ENCODE measurements around the gene CCZ1.
"Not testable (repeated sequence)": the region's sequence is repeated elsewhere in the genome, so short reads cannot be mapped to it uniquely, and the experiment has no call there.

The CCZ1 gene

DNA sequence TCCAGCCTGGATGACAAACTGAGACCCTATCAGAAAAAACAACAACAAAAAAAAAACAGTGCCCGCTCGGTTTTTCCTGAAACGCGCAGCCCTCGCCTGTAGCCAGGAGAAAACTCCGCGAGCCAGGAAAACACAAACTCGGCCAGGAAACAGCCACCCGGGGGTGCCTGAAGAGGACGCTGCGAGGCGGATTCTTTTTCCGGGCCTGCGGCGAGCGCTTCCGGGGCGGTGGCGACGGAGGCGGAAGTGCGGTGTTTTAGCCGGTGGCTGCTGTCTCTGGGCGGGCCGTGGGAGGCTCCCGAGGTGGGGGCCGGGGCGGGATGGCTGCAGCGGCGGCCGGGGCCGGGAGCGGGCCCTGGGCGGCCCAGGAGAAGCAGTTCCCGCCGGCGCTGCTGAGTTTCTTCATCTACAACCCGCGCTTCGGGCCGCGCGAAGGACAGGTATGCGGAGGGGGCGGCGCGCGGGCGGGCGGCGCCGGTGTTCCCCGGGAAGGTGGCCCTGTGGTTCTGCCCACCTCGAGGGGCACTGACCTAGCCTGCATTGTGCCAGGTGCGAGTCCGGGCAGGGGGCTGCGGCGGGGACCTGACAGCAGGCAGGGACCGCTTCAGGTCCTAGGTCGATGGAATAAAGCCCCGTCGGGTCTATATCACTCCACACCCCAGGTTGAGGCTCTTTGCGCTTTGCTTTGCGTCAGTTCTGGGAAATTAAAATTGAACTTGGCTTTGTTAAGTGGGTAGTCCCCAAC lies at the start of gene CCZ1:
CCZ1 (plus strand) TSS at position 254 of the 745 bp plus-strand sequence; CDS start at position 321, 67 bp downstream.
- not testable (repeated sequence) for FAIRE-seq

DNA sequence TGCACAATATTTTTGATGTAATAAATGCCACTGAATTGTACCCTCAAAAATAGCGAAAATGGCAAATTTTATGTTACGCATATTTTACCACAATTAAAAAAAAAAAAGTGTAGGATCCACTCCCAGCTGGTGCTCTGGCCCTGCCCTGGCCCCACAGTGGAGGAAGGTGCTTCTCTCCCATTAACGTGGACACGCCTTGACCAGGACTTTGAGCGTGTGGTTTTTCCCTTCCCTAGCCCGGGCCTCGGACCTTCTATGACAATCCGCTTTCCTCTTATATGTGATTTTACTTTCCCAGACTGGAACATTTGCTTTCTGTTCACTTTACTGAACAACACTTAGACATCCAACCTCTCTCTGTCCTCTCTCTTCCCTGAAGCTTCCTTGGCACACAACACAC lies 47.6 kb upstream of the CCZ1 start:
- FAIRE-seq: no peak

GRCh38 chr7:5854738-5855137 lies 43.8 kb upstream of the CCZ1 start:
- FAIRE-seq: no peak

DNA sequence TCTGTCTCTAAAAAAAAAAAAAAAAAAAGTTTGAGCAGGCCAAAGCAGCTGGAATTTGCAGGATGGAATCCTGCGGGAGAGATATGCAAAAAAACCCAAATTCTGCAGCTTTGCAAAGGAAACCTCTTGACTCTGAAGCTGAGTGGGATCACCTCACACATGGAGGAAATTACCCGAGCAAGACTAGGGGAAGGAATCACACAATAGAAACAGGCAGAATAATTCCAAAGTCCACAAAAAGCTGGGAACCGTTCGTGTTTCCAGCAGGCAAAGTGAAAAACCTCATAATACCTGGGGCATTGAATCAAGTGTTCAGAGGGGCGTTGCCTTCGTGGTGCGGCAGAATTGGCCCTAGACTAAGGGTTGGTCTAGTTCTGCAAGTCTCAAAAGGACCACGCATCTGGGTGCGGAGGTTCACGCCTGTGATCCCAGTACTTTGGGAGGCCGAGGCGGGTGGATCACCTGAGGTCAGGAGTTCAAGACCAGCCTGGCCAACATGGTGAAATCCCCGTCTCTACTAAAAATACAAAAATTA lies 41.4 kb upstream of the CCZ1 start:
- FAIRE-seq: not testable (repeated sequence)

DNA sequence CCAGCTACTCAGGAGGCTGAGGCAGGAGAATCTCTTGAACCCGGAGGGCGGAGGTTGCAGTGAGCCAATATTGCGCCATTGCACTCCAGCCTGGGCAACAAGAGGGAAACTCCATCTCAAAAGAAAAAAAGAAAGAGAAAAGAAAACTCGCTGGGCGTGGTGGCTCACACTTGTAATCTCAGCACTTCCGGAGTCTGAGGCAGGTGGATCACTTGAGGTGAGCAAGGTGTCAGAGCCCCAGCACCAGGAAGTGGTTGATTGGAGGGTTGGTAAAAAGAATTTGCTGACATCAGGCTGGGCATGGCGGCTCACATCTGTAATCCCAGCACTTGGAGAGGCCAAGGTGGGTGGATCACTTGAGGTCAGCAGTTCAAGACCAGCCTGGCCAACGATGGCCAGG lies 40.0 kb upstream of the CCZ1 start:
- not testable (repeated sequence) for FAIRE-seq

DNA sequence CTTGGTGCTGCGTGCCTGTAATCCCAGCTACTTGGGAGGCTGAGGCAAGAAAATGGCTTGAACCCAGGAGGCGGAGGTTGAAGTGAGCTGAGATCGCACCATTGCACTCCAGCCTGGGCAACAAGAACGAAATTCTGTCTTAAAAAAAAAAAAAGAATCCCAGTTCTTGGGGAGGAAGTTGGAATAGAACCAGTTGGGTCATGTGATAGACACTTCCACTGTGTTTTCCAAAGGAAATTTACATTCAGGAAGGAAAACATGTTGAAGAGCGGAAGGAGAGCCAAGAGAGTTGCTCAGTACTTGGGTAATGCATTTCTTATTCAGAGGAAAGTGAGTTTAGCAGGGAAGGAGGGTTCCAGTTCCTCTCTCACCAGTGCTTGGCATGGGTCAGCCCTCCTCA lies 37.3 kb upstream of the CCZ1 start:
- not testable (repeated sequence) for FAIRE-seq

DNA sequence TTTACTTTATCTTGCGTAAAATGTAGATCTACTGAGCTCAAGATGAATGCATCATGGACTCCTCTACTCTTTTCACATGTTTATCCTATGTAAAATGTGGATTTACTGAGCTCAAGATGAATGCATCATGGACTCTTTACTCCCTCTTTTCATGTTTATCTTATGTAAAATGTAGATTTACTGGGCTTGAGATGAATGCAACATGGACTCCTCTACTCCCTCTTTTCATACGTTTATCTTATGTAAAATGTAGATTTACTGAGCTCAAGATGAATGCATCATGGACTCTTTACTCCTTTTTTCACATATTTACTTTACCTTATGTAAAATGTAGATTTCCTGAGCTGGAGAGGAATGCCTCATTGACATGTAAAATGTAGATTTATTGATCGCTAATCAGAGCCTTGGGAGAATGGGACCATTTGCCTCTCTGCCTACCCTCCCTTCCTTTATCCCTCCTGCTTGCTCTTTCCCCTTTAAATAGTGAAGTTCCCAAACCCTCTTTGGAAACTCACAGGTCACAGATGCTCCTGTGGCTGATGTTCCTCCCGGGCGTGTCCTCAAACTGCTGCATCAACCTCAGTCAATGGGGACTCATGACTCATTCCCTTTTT lies 35.7 kb upstream of the CCZ1 start:
- FAIRE-seq: not testable (repeated sequence)

DNA sequence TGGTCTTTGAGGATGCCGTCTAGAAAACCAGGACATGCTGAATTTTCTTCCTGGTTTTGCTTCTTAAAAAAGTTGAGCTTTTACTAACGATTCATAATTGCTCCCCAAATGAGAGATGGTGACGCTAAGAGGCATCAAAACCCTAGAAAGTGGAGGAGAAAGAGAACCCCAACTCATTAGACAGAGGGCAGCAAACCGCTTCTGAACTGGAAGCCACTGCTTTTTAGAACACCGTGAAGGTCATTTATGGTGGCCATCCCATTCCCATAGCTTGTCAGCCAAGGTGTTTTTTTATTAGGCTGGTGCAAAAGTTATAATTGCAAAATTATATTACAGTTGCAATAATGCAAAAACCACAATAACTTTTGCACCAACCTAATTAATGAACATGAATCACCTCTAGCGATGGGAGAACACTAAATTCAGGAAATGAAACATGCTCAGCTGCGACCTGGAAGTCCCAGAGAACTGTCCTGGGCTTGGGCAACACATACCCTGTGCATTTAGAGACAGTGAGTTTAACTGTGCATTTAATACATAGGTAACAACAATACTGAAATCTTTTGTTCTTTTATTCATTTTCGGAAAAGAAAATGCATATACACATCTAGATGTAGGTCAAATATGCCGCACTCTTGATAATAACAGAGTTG lies 33.1 kb upstream of the CCZ1 start:
- not testable (repeated sequence) for FAIRE-seq

GRCh38 chr7:5867060-5867459 lies 31.5 kb upstream of the CCZ1 start:
- FAIRE-seq: no peak

GRCh38 chr7:5868928-5869341 lies 29.6 kb upstream of the CCZ1 start:
- FAIRE-seq: not testable (repeated sequence)

GRCh38 chr7:5869691-5870090 lies 28.8 kb upstream of the CCZ1 start:
- no peak for FAIRE-seq

DNA sequence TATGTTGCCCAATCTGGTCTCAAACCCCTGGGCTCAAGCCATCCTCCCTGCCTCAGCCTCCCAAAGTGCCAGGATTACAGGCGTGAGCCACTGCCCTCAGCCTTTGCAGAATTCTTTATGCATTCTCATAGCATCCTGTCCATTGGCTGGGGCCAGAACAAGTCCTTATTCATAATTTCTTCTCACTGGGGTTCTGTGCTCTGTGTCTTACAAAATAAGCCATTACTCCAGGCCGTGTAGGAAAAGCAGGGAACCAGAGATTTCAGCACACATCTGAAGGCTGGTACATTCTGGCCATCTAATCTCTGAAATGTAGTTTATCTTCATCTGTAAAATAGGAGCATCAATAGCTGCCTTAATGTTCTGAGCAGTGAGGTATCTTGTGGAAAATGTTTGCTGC lies 28.2 kb upstream of the CCZ1 start:
- no peak for FAIRE-seq

- FAIRE-seq: no peak
These were observed 26.2 kb upstream of the CCZ1 start for GRCh38 chr7:5872326-5872725.

DNA sequence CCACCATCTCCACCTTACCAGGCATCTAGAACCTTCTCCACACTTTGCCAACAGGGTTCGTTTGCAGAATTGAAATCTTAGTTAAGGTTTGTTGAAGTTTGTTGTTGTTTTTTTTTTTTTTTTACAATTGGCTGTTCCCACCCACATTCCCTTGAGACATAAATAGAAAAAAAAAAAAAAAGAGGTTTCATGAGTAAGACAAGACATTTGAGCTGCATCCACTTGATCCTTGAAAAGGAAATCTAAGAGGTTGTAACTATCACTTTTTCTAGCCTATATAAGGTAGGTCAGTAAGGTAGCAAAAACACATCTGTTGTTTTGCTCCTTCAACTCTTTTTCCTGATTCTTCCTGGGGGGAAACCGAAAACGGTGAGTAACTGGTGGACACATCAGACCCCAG lies 18.9 kb upstream of the CCZ1 start:
- not testable (repeated sequence) for FAIRE-seq

GRCh38 chr7:5880106-5880505 lies 18.4 kb upstream of the CCZ1 start:
- not testable (repeated sequence) for FAIRE-seq

- not testable (repeated sequence) for FAIRE-seq
These were observed 14.1 kb upstream of the CCZ1 start for GRCh38 chr7:5884431-5884830.

DNA sequence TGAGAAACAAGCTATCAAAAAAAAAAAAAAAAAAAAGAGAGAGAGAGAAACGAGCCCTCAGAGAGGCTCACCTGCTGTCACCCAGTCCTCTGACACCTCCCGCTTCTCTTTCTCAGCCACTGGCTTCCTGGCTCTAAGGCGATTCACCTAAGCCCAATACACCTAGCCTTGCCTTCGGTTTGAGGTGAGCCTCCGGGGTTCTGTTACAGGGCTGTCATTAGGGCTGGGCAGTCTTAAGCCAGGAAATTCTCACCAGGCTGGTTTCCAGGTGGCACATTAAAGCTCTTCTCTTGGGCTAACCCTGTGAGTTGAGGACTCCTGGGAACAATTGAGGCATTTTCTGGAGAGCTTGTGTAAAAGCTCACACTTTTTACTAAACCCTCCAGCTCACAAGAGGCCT lies 10.5 kb upstream of the CCZ1 start:
- FAIRE-seq: not testable (repeated sequence)

- FAIRE-seq: not testable (repeated sequence)
These were observed 8.3 kb upstream of the CCZ1 start for GRCh38 chr7:5890244-5890643.

DNA sequence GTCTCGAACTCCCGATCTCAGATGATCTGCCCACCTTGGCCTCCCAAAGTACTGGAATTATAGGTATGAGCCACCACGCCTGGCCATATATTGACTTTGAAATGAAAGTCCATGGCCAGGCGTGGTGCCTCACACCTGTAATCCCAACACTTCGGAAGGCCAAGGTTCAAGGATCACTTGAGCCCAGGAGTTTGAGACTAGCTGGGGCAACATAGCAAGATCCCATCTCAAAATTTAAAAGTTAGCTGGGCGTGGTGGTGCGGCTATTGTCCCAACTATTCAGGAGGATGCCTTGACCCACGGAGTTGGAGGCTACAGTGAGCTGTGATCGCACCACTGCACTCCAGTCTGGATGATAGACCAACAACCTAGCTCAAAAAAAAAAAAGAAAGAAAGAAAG lies 6.0 kb upstream of the CCZ1 start:
- no peak for FAIRE-seq

GRCh38 chr7:5897369-5897919 lies 1.1 kb upstream of the CCZ1 start:
- not testable (repeated sequence) for FAIRE-seq

DNA sequence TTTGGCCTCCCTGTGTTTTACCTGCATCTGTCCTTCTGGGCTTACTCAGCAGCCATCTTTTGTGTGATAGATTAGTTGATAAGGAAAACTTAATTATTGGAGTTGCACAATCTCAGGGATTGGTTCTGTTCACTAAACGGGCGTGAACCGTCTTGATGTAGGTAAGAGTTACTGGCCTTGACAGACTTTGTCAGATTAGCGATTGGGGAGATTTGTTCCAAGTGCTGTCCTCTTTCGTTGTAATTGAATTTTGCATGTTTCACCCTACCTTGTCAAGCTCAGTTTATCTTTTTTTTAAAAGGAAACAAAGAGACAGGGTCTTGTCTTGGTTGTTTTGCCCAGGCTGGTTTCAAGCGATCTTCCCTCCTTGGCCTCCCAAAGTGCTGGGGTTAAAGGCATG lies 4.5 kb downstream of the CCZ1 start:
- not testable (repeated sequence) for FAIRE-seq

DNA sequence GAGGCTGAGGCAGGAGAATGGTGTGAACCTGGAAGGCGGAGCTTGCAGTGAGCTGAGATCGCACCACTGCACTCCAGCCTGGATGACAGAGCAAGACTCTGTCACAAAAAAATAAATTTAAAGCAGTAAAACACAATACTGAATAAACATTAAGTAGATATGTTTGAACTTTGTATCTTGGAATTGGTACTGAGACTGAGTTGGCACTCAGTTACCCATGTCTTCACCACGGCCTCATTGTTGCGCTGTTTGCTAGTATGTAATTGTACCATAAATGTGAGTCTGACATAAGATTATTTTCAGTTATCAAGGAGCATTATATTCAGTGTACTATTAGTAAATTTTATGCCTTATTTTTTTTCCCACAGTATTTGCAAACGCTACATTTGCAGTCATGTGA lies 6.2 kb downstream of the CCZ1 start:
- not testable (repeated sequence) for FAIRE-seq

- FAIRE-seq: not testable (repeated sequence)
These were observed 10.3 kb downstream of the CCZ1 start for GRCh38 chr7:5908835-5909234.

Data from endometrium (tissue), 2 donors.